Loucy (cell line): ENCODE measurements around the gene EVX2.

Source experiments
- H2AFZ ChIP-seq: fragments of 200-600 bp; sonication (generic); 2 replicates; pipeline ENCODE4 v1.6.0; 2016; ENCODE audit warnings: antibody characterized with exemption, mild to moderate bottlenecking, low read length, moderate library complexity
- H3F3A ChIP-seq: fragments of 200-600 bp; 2 replicates; pipeline ENCODE4 v1.6.0; 2016; ENCODE audit warnings: antibody characterized with exemption, low read depth, mild to moderate bottlenecking
- H3K27me3 ChIP-seq: fragments of 200-600 bp; sonication (generic); 2 replicates; pipeline ENCODE4 v1.6.1; 2014; ENCODE audit warnings: low read length, mild to moderate bottlenecking; ENCODE audit not compliant: insufficient read depth, poor library complexity, severe bottlenecking
- H3K36me3 ChIP-seq: fragments of 200-600 bp; sonication (generic); 2 replicates; pipeline ENCODE4 v1.6.1; 2016; ENCODE audit warnings: low read length; ENCODE audit not compliant: insufficient read depth
- H3K4me1 ChIP-seq: fragments of 200-600 bp; sonication (generic); 2 replicates; pipeline ENCODE4 v1.5.1; 2014; ENCODE audit warnings: low read length, mild to moderate bottlenecking; ENCODE audit not compliant: insufficient read depth, poor library complexity, severe bottlenecking
- H3K4me2 ChIP-seq: fragments of 200-600 bp; sonication (generic); 2 replicates; pipeline ENCODE4 v1.6.0; 2014; ENCODE audit warnings: antibody characterized with exemption, low read length, low read depth, mild to moderate bottlenecking; ENCODE audit not compliant: poor library complexity, severe bottlenecking
- H3K4me3 ChIP-seq: fragments of 200-600 bp; sonication (generic); 2 replicates; pipeline ENCODE4 v1.5.1; 2014; ENCODE audit warnings: low read length, mild to moderate bottlenecking, mixed read lengths; ENCODE audit not compliant: poor library complexity, severe bottlenecking
- H3K79me2 ChIP-seq: fragments of 200-600 bp; sonication (generic); 2 replicates; pipeline ENCODE4 v1.6.1; 2014; ENCODE audit warnings: low read length; ENCODE audit not compliant: insufficient read depth
- H3K9ac ChIP-seq: fragments of 200-600 bp; sonication (generic); 2 replicates; pipeline ENCODE4 v1.6.0; 2014; ENCODE audit warnings: mild to moderate bottlenecking, low read depth, low read length, moderate library complexity; ENCODE audit not compliant: poor library complexity, severe bottlenecking
- H3K9me2 ChIP-seq: fragments of 200-600 bp; sonication (generic); replicated peaks from 2 replicates; pipeline ENCODE4 v1.6.1; 2016; ENCODE audit warnings: low read depth, low read length, mixed read lengths
- H3K9me3 ChIP-seq: fragments of 200-600 bp; sonication (generic); 2 replicates; pipeline ENCODE4 v1.6.1; 2014; ENCODE audit warnings: mild to moderate bottlenecking, antibody characterized with exemption, low read length, low read depth; ENCODE audit not compliant: insufficient read depth
- H4K20me1 ChIP-seq: fragments of 200-600 bp; sonication (generic); 2 replicates; pipeline ENCODE4 v1.6.0; 2014; ENCODE audit warnings: antibody characterized with exemption, low read length, mild to moderate bottlenecking; ENCODE audit not compliant: insufficient read depth, poor library complexity, severe bottlenecking
- EZH2phosphoT487 ChIP-seq: fragments of 200-600 bp; IDR thresholded peaks from 2 replicates; pipeline ENCODE4 v1.6.1; 2018; ENCODE audit warnings: antibody characterized with exemption, mild to moderate bottlenecking, moderate library complexity, borderline replicate concordance
- TF ChIP-seq, protein P1 (sequence below): fragments of 200-600 bp; sonication (generic); conservative IDR thresholded peaks from 2 replicates; pipeline ENCODE4 v1.5.1; 2014; ENCODE audit warnings: mild to moderate bottlenecking, antibody characterized with exemption, low read length

EVX2 gene

DNA sequence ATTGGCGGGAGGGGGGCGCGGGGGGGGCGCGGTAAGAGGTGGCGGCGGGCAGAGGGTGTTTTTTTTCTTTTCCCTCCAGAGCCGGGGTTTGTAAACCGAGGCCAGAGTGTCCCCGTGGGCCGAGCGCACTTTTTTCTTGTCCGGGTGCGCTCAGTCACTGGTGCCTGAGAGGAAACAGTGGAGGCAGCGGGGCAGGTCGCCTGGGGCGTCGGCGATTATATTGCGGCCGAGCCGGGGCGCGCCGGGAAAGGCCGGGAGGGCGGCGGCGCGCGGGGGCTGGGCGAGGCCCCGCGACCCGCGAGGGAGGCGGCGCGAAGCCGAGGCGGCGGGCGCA lies 46.0 kb upstream of the EVX2 start:
- Histone ChIP-seq H3K9me3 (no peaks in the 10 kb centered on the region), H3K27me3 (no peaks in the 10 kb centered on the region), H4K20me1 (no peaks in the 10 kb centered on the region), H2AFZ (no peak overlapping the region), H3K9me2 (no peaks in the 10 kb centered on the region), H3K9ac (no peak overlapping the region), H3K4me1 (no peaks in the 10 kb centered on the region), H3K4me3 (no peak overlapping the region), H3F3A (no peaks in the 10 kb centered on the region), H3K36me3 (no peaks in the 10 kb centered on the region), H3K4me2 (no peak overlapping the region), H3K79me2 (no peaks in the 10 kb centered on the region)
- no peak for TF ChIP-seq EZH2phosphoT487
- TF ChIP-seq, protein P1, sequence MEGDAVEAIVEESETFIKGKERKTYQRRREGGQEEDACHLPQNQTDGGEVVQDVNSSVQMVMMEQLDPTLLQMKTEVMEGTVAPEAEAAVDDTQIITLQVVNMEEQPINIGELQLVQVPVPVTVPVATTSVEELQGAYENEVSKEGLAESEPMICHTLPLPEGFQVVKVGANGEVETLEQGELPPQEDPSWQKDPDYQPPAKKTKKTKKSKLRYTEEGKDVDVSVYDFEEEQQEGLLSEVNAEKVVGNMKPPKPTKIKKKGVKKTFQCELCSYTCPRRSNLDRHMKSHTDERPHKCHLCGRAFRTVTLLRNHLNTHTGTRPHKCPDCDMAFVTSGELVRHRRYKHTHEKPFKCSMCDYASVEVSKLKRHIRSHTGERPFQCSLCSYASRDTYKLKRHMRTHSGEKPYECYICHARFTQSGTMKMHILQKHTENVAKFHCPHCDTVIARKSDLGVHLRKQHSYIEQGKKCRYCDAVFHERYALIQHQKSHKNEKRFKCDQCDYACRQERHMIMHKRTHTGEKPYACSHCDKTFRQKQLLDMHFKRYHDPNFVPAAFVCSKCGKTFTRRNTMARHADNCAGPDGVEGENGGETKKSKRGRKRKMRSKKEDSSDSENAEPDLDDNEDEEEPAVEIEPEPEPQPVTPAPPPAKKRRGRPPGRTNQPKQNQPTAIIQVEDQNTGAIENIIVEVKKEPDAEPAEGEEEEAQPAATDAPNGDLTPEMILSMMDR: no peak

DNA sequence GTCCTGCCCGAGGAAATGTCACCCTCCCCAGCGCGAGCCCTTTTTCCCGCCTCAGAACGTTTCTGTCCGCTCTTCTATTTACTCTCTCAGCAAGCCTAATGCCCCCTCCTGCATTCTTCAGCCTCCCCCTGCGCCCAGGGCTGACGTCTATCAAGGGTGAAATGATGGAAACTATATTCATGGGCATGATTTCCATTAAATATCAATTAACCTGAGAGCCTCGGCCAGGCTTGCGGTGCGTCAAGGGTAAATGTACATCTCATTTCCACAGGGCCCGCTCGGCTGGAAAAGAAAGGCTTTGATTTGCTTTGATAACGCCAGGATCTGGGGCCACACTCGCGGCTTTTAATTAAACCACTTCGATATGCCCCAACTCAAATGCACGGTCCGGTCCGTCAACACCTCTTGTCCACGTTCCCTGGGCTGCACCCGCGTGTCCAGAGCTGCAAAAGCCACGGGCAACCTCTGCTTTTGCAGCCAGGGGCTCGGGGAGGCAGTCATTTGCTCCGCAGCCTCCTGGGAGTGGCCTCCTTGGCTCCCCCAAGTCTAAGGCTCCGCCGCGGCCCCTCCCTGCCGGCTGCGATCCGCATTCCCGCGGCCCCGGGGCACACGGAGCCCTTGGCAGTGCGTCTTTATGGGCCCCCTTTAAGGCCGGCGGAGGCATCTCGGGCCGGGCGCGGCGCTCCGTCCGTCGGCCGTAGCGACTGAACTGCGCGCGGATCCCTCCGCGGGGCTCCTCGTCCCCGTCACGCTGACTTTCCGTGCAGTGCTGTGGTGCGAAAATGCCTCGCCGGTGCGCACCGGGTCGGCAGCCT lies 45.4 kb upstream of the EVX2 start, which contains the start of gene HOXD8:
Gene HOXD8, plus strand, starts transcription at position 724 of the 815 bp plus-strand sequence. CDS start 662 bp downstream, outside the sequence.
- no peak within 1 kb of the TSS for H3K4me3 ChIP-seq
- H3K36me3 ChIP-seq: no peaks in the 10 kb centered on the region
- H2AFZ ChIP-seq: no peak within 1 kb of the TSS
- H3K4me2 ChIP-seq: no peak within 1 kb of the TSS
- H3K27me3 ChIP-seq: no peaks in the 10 kb centered on the region
- TF ChIP-seq, protein P1: no peak
- no peak for TF ChIP-seq EZH2phosphoT487
- no peaks in the 10 kb centered on the region for H3K9me3 ChIP-seq
- H3K79me2 ChIP-seq: no peaks in the 10 kb centered on the region
- no peaks in the 10 kb centered on the region for H4K20me1 ChIP-seq
- H3K9me2 ChIP-seq: no peaks in the 10 kb centered on the region
- H3K4me1 ChIP-seq: no peaks in the 10 kb centered on the region
- no peak within 1 kb of the TSS for H3K9ac ChIP-seq
- H3F3A ChIP-seq: no peaks in the 10 kb centered on the region

DNA sequence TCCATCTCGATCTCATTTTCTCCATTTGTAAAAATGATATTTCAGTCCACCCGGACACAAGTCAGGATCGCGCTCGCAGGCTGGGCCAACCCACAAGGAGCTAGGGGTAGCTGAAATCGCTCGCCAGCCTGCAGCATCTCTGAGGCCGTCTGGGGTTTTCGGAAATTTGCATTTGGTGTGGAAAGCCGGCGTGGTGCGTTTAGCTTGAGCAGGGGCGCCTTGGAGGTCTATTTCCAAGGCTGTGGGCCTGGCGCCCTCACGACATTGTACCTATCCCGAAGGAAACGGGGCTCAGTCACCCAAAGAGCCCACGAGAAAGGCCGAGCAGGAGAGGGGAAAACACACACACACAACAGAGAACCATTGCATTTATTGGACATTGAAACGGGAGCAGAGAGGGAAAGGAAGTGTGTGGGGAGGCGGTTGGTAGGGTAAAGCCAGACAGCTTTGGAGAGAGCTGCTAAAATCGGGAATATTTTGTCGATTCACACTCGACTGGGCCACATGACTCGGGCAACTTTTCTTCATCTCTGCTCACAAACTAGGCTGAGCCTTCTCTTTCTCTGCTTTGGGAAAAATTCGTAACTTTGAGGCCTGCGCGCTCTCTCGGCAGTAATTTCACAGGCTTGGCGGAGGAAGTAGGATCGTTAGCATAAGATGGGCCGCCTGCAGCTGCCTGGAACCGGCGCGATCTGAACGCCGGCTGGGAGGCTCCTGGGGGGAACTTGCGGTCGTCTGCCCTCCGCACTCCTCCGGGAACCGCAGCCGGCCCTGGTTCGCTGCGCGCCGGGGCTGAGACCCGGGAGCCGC lies 44.6 kb upstream of the EVX2 start:
- TF ChIP-seq, protein P1: no peak
- no peak for TF ChIP-seq EZH2phosphoT487
- no peaks in the 10 kb centered on the region for H4K20me1 ChIP-seq
- H3K4me3 ChIP-seq: no peak overlapping the region
- H3K27me3 ChIP-seq: no peaks in the 10 kb centered on the region
- no peaks in the 10 kb centered on the region for H3K9me3 ChIP-seq
- no peak overlapping the region for H3K4me2 ChIP-seq
- H3K9me2 ChIP-seq: no peaks in the 10 kb centered on the region
- no peak overlapping the region for H3K9ac ChIP-seq
- H3K79me2 ChIP-seq: no peaks in the 10 kb centered on the region
- H3K36me3 ChIP-seq: no peaks in the 10 kb centered on the region
- no peaks in the 10 kb centered on the region for H3F3A ChIP-seq
- H2AFZ ChIP-seq: no peak overlapping the region
- no peaks in the 10 kb centered on the region for H3K4me1 ChIP-seq
